ENCODE data around the gene NDUFA7. TPM values are rescaled to one million over a fixed set of nuclear protein-coding genes. Genes with fewer than 3 reads are reported as not detected.
A peak's percentile ranks its signal among the peaks of the same experiment; 100 is the strongest.
"Not testable (repeated sequence)": the region's sequence is repeated elsewhere in the genome, so short reads cannot be mapped to it uniquely, and the experiment has no call there.

Gene NDUFA7
- total RNA-seq, 1 experiment from 2014 or later, result 50.2 TPM

GRCh38 chr19:8265872-8266271 lies 55.3 kb downstream of the NDUFA7 start:
- Histone ChIP-seq H3K27me3 (replicated peaks; ENCODE audit: control insufficient read depth, insufficient read depth, low read length) (no peaks in the 10 kb centered on the region), H3K4me3 (ENCODE audit: low read depth, low read length) (no peak overlapping the region), H3K4me1 (peaks cover 4% of the 10 kb centered on the region; the same call in 1 of the 2 replicates), H3K36me3 (ENCODE audit: control insufficient read depth, insufficient read depth, low read length) (no peaks in the 10 kb centered on the region), H3K9me3 (no peaks in the 10 kb centered on the region)
- intact Hi-C loops (cut with micrococcal nuclease; ENCODE audit: unreplicated experiment), result loop anchor here (5.0 kb wide), 1 partner anchor 131 kb away; no protein-coding TSS in a partner anchor
- no TSS peak for BruUV-seq (replicated peaks)
- Mint-ChIP-seq H3K9me3 (ENCODE audit: unreplicated experiment) (no peaks in the 10 kb centered on the region), H3K27me3 (ENCODE audit: insufficient read depth, unreplicated experiment) (no peaks in the 10 kb centered on the region), H3K4me3 (ENCODE audit: unreplicated experiment) (no peak overlapping the region), H3K4me1 (ENCODE audit: low read depth, unreplicated experiment) (no peaks in the 10 kb centered on the region), H3K36me3 (ENCODE audit: insufficient read depth, unreplicated experiment) (peaks cover 12% of the 10 kb centered on the region), H3K27ac (ENCODE audit: unreplicated experiment) (no peak overlapping the region)
- TF ChIP-seq CTCF (IDR thresholded peaks at IDR 0.05; ENCODE audit: insufficient read depth in 1 of 2, low read depth in 1 of 2, low read length in 1 of 2, severe bottlenecking in 1 of 2, unreplicated experiment in 1 of 2), result no peak
- ChIA-PET CTCF (no interaction called here), POLR2A (no interaction called here)
- no peak for DNase-seq

GRCh38 chr19:8264248-8264647 lies 56.9 kb downstream of the NDUFA7 start:
- H3K4me3 ChIP-seq (ENCODE audit: low read depth, low read length); POLR2A ChIA-PET; H3K27me3 ChIP-seq (replicated peaks; ENCODE audit: control insufficient read depth, insufficient read depth, low read length); H3K4me1 ChIP-seq; H3K4me1 Mint-ChIP-seq (ENCODE audit: low read depth, unreplicated experiment); H3K27me3 Mint-ChIP-seq (ENCODE audit: insufficient read depth, unreplicated experiment); H3K36me3 ChIP-seq (ENCODE audit: control insufficient read depth, insufficient read depth, low read length); intact Hi-C loops (cut with micrococcal nuclease; ENCODE audit: unreplicated experiment); H3K9me3 Mint-ChIP-seq (ENCODE audit: unreplicated experiment); H3K9me3 ChIP-seq; H3K4me3 Mint-ChIP-seq (ENCODE audit: unreplicated experiment); H3K27ac Mint-ChIP-seq (ENCODE audit: unreplicated experiment); BruUV-seq (replicated peaks): not testable (repeated sequence)
- peak in 1 of 2 experiments; percentile 0 for DNase-seq
- CTCF ChIA-PET, result interaction anchor here (0.7 kb wide), 2 partner anchors 179 to 249 kb away, joined by 4 to 7 read pairs; no protein-coding TSS in a partner anchor
- peaks cover 12% of the 10 kb centered on the region for H3K36me3 Mint-ChIP-seq (ENCODE audit: insufficient read depth, unreplicated experiment)

- POLR2A ChIA-PET, result no interaction called here
- intact Hi-C loops (cut with micrococcal nuclease; ENCODE audit: unreplicated experiment), result no loop called here
- no TSS peak for BruUV-seq (replicated peaks)
These were observed 58.7 kb downstream of the NDUFA7 start for GRCh38 chr19:8262431-8262830.

More at GRCh38 chr19:8262431-8262830, 58.7 kb downstream of the NDUFA7 start:
- no peaks in the 10 kb centered on the region for H3K9me3 Mint-ChIP-seq (ENCODE audit: unreplicated experiment)
- H3K4me3 Mint-ChIP-seq (ENCODE audit: unreplicated experiment), result no peak overlapping the region
- no peaks in the 10 kb centered on the region for H3K36me3 ChIP-seq (ENCODE audit: control insufficient read depth, insufficient read depth, low read length)
- no peak overlapping the region for H3K27ac Mint-ChIP-seq (ENCODE audit: unreplicated experiment)
- H3K4me3 ChIP-seq (ENCODE audit: low read depth, low read length), result no peak overlapping the region
- no peaks in the 10 kb centered on the region for H3K4me1 ChIP-seq
- no peaks in the 10 kb centered on the region for H3K27me3 Mint-ChIP-seq (ENCODE audit: insufficient read depth, unreplicated experiment)
- no peak for TF ChIP-seq CTCF (IDR thresholded peaks at IDR 0.05; ENCODE audit: insufficient read depth in 1 of 2, low read depth in 1 of 2, low read length in 1 of 2, severe bottlenecking in 1 of 2, unreplicated experiment in 1 of 2)
- H3K9me3 ChIP-seq, result no peaks in the 10 kb centered on the region
- no peaks in the 10 kb centered on the region for H3K27me3 ChIP-seq (replicated peaks; ENCODE audit: control insufficient read depth, insufficient read depth, low read length)
- no peaks in the 10 kb centered on the region for H3K4me1 Mint-ChIP-seq (ENCODE audit: low read depth, unreplicated experiment)
- CTCF ChIA-PET, result no interaction called here
- H3K36me3 Mint-ChIP-seq (ENCODE audit: insufficient read depth, unreplicated experiment), result peaks cover 20% of the 10 kb centered on the region
- peak; percentile 0 to 13 for DNase-seq

Data from Caco-2 (cell line).